ENCODE results near the gene HDGFL1.

Gene HDGFL1

DNA sequence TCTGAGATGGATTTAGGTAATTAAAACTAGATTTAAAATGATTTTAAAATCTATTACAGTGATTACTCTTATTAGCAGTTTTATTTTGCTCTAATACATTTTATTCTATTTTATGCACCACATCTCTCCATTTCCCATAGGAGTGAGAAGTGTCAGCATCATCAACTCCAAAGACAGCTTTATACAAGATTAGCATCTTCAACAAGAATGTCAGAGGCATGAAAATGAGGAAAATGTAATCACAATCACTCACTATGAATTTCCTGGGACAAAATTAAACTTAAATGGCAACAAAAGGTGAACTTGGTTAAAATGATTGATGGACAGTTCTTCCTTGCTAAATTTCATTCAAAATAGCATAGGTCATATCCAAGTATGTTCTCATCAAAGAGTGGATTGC, 19.8 kb downstream of the HDGFL1 start:
- no peak for TF ChIP-seq CTCF (IDR thresholded peaks at IDR 0.05; ENCODE audit: low read depth, low read length)
- no peak for DNase-seq (ENCODE audit: extremely low read depth, low read depth)

- no peak for TF ChIP-seq CTCF (IDR thresholded peaks at IDR 0.05; ENCODE audit: low read depth, low read length)
- no peak for DNase-seq (ENCODE audit: extremely low read depth, low read depth)
Measured at GRCh38 chr6:22590423-22590822, 21.1 kb downstream of the HDGFL1 start.

GRCh38 chr6:22593895-22594294, 24.5 kb downstream of the HDGFL1 start:
- no peak for TF ChIP-seq CTCF (IDR thresholded peaks at IDR 0.05; ENCODE audit: low read depth, low read length)
- DNase-seq (ENCODE audit: extremely low read depth, low read depth) = no peak

GRCh38 chr6:22596011-22596410, 26.6 kb downstream of the HDGFL1 start:
- DNase-seq (ENCODE audit: extremely low read depth, low read depth) = no peak
- no peak for TF ChIP-seq CTCF (IDR thresholded peaks at IDR 0.05; ENCODE audit: low read depth, low read length)

- no peak for DNase-seq (ENCODE audit: extremely low read depth, low read depth)
Measured at GRCh38 chr6:22598339-22598738, 29.0 kb downstream of the HDGFL1 start.

DNA sequence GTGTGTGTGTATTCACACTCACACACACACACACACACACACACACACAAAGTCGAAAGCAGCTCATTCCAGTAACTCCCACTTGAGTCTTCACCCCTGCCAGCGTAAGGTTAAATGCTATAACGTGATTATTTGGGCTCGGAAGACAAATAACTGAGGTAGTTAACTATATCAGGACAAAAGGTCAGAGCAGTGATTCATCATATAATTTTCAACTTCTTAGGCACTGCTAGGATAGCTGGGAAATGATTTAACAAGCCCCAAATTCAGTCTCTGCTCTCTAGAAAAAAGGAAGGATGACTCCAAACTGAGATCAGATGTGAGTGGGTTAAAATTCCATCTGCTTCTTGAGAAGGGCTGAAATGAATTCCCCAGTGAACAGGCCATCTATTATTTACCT, 30.7 kb downstream of the HDGFL1 start:
- TF ChIP-seq CTCF (IDR thresholded peaks at IDR 0.05; ENCODE audit: low read depth, low read length) = no peak
- DNase-seq (ENCODE audit: extremely low read depth, low read depth) = no peak

More at GRCh38 chr6:22598339-22598738, 29.0 kb downstream of the HDGFL1 start:
- TF ChIP-seq CTCF (IDR thresholded peaks at IDR 0.05; ENCODE audit: low read depth, low read length) = no peak

DNA sequence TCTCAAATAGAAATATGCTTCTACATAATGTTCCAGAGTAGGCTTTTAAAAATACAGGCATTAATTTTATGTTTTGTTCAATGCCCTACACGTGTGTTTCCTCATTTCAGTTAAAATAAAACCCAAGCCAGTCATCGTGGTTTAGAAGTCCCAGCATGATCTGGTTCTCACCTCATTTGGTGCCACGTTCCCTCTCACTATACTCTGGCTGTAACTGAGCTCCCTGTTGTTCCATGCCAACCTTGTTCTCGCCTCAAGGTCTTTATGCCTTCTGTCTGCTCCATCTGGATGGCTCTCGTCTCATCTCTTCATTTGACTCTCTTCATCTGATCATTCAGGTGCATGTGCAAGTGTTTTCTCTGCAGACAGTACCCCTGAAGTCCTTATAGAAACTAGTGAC, 32.6 kb downstream of the HDGFL1 start:
- TF ChIP-seq CTCF (IDR thresholded peaks at IDR 0.05; ENCODE audit: low read depth, low read length) = no peak

More for the DNA sequence above, 32.6 kb downstream of the HDGFL1 start:
- no peak for DNase-seq (ENCODE audit: extremely low read depth, low read depth)
